T-helper 2 cell treated with Interferon-gamma antibody and Interleukin-4, amounts not matched to agents 100 ng/mL and 5 ng/mL, for 36 hours (primary cell): ENCODE data around the gene HS2ST1. TPM values are rescaled to one million over a fixed set of nuclear protein-coding genes. Genes with fewer than 3 reads are reported as not detected.

ENCODE experiments used
- intact Hi-C: fragments of 100-400 bp; cut with micrococcal nuclease; formaldehyde crosslinking; loops from one replicate; pipeline ENCODE4 v1.15.1; 2023
- total RNA-seq: library from RNA; stranded (reverse); gene quantifications from 2 replicates; pipeline ENCODE4 v1.2.3, GENCODE V29; 2022

The HS2ST1 gene
- total RNA-seq, 1 donor from 2014 or later, result 17.1 TPM

- intact Hi-C loops, result no loop called here
Measured at GRCh38 chr1:87151500-87152421, 237.3 kb downstream of the HS2ST1 start.

- intact Hi-C loops, result no loop called here
Measured at GRCh38 chr1:87154384-87154783, 239.9 kb downstream of the HS2ST1 start.

GRCh38 chr1:87155170-87155569 lies 240.7 kb downstream of the HS2ST1 start:
- intact Hi-C loops, result no loop called here

- intact Hi-C loops, result no loop called here
Measured at GRCh38 chr1:87155648-87156047, 241.2 kb downstream of the HS2ST1 start.

GRCh38 chr1:87156124-87156523 lies 241.7 kb downstream of the HS2ST1 start:
- intact Hi-C loops, result no loop called here

GRCh38 chr1:87159378-87159915 lies 245.0 kb downstream of the HS2ST1 start:
- intact Hi-C loops, result no loop called here

Other genes with a start within 250 kb of the HS2ST1 start
- 65.3 and 66.3 TPM in 2 replicates for gene SH3GLB1, start 210.1 kb upstream of the HS2ST1 start, total RNA-seq
- gene SELENOF, start 509 bp upstream of the HS2ST1 start, total RNA-seq, result 183 and 198 TPM in 2 replicates